Ovary (tissue), 9 donors: ENCODE data around the gene LDB2. TPM values are rescaled to one million over a fixed set of nuclear protein-coding genes. Genes with fewer than 3 reads are reported as not detected.

Source experiments
- DNase-seq, 5 donors: peaks; one replicate each; pipeline ENCODE4 v3.0.0-alpha.2; 2019 to 2020
- H3K27ac ChIP-seq, 2 donors: fragments of 200-600 bp; one replicate each; pipeline versions ENCODE4 v1.5.1 to v1.8.0; 2019 to 2022
- H3K27me3 ChIP-seq: fragments of 200-600 bp; one replicate; pipeline ENCODE4 v1.8.0; 2022
- H3K36me3 ChIP-seq: fragments of 200-600 bp; sonication (generic); one replicate; pipeline ENCODE4 v1.5.1; 2019
- H3K4me1 ChIP-seq: one replicate; pipeline ENCODE4 v1.8.1; 2013; ENCODE audit warnings: mild to moderate bottlenecking, moderate library complexity; ENCODE audit not compliant: insufficient read depth
- H3K4me3 ChIP-seq: fragments of 200-600 bp; sonication (generic); one replicate; pipeline ENCODE4 v1.5.1; 2017
- H3K9me3 ChIP-seq, 2 donors: fragments of 200-600 bp in 1 of 2; sonication (generic) in 1 of 2; one replicate each; pipeline versions ENCODE4 v1.5.1 to v1.8.1; 2013 to 2019; ENCODE audit warnings: mild to moderate bottlenecking in 1 of 2, moderate library complexity in 1 of 2
- CTCF ChIP-seq, 3 donors: fragments of 450-650 bp in 2 of 3; fragments of 200-600 bp in 1 of 3; IDR thresholded peaks; one replicate each; pipeline versions ENCODE4 v1.5.1 to v1.8.0; 2016 to 2022; ENCODE audit warnings: antibody characterized with exemption in 3 of 3, mild to moderate bottlenecking in 1 of 3
- EP300 ChIP-seq: sonication (generic); formaldehyde crosslinking; IDR thresholded peaks from one replicate; pipeline ENCODE4 v1.6.1; 2017; ENCODE audit warnings: antibody characterized with exemption
- POLR2A ChIP-seq: fragments of 450-650 bp; IDR thresholded peaks from one replicate; pipeline ENCODE4 v1.6.1; 2017; ENCODE audit warnings: antibody characterized with exemption, mild to moderate bottlenecking, moderate library complexity
- WGBS, 3 donors: extraction: QIAGEN DNeasy Blood & Tissue Kit in 1 of 3; methylation state at CpG; one replicate each; pipeline versions ENCODE4 v1.1.5 to v1.1.7; 2013 to 2017; 5-methylcytosine and 5-hydroxymethylcytosine counted together
- intact Hi-C, 4 donors: fragments of 100-400 bp; cut with DNase I; formaldehyde crosslinking; loops; one replicate each; pipeline versions ENCODE4 v1.11.0 to v1.15.1; 2022 to 2023
- polyA plus RNA-seq, 2 donors: library from polyadenylated mRNA; stranded (reverse); fragments of 200-250 nt in 1 of 2; fragments of 350-450 nt in 1 of 2; fragmentation: Illumina TruSeq in 1 of 2; extraction: RNeasy Lipid Tissue Mini Kit (QIAGEN cat#74804) in 1 of 2; gene quantifications; one replicate each; pipeline ENCODE4 v1.2.3, GENCODE V29; 2013 to 2014
- total RNA-seq, 7 donors: library from RNA; depleted of rRNA in 2 of 7; stranded (reverse); fragments of >200 nt in 2 of 7; fragmentation: NEBNext Ultra II Directional in 3 of 7; extraction: Animal tissue kit (Norgen Biotek cat#: 25700) in 3 of 7; gene quantifications; one replicate each; pipeline versions ENCODE4 v1.1.0 to v1.2.4, GENCODE V29; 2016 to 2023
- donor health status: DM: no; HTN: no; CAD: no; lungs with moderate emphysema.
- donor health status: DM: no; HTN: no; CAD: no.
- donor health status: Bipolar disorder and iron deficiency.
- donor health status: DM: yes; HTN: yes; CAD: no.
- donor health status: DM: no; HTN: no; CAD: no.
- donor health status: DM: yes; HTN: yes; CAD: no.

The LDB2 gene
- total and polyA plus RNA-seq, 9 donors, result 17.0 to 89.1 (median 27.4) TPM

GRCh38 chr4:16660656-16661055 lies 237.8 kb downstream of the LDB2 start:
- intact Hi-C loops, result no loop called here
- TF ChIP-seq CTCF (IDR thresholded peaks at IDR 0.05) (no peak), EP300 (no peak)
- H3K4me3 ChIP-seq, result no peak overlapping the region
- WGBS, 3 donors, result 97 to 99% (median 98%) methylated on average over 2 of the region's 2 CpGs
- no peak for DNase-seq
- H3K4me1 ChIP-seq, result no peaks in the 10 kb centered on the region
- H3K27me3 ChIP-seq, result no peaks in the 10 kb centered on the region
- no peaks in the 10 kb centered on the region for H3K36me3 ChIP-seq
- no peaks in the 10 kb centered on the region for H3K9me3 ChIP-seq
- H3K27ac ChIP-seq, result no peak overlapping the region

GRCh38 chr4:16659694-16660093 lies 238.8 kb downstream of the LDB2 start:
- intact Hi-C loops, result no loop called here
- Histone ChIP-seq H3K27me3 (no peaks in the 10 kb centered on the region), H3K4me3 (no peak overlapping the region), H3K27ac (no peak overlapping the region), H3K9me3 (no peaks in the 10 kb centered on the region), H3K36me3 (no peaks in the 10 kb centered on the region), H3K4me1 (no peaks in the 10 kb centered on the region)
- 91 to 95% (median 94%) methylated on average over 3 of the region's 3 CpGs for WGBS, 3 donors
- DNase-seq, result no peak
- TF ChIP-seq CTCF (IDR thresholded peaks at IDR 0.05), result no peak
- no peak for TF ChIP-seq EP300
- TF ChIP-seq POLR2A, result no peak

- no peak for TF ChIP-seq EP300
- no peak for TF ChIP-seq POLR2A
- TF ChIP-seq CTCF (IDR thresholded peaks at IDR 0.05), result no peak
- WGBS, 3 donors, result 57 to 76% (median 70%) methylated on average over 6 of the region's 6 CpGs
- Histone ChIP-seq H3K27ac (no peak overlapping the region), H3K36me3 (no peaks in the 10 kb centered on the region), H3K9me3 (no peaks in the 10 kb centered on the region), H3K27me3 (no peaks in the 10 kb centered on the region), H3K4me1 (no peaks in the 10 kb centered on the region), H3K4me3 (no peak overlapping the region)
- no peak for DNase-seq
- intact Hi-C loops, result no loop called here
These were observed 239.4 kb downstream of the LDB2 start for GRCh38 chr4:16659079-16659478.

- H3K4me1 ChIP-seq, result no peaks in the 10 kb centered on the region
- no peaks in the 10 kb centered on the region for H3K9me3 ChIP-seq
- WGBS, 3 donors, result 85 to 92% (median 89%) methylated on average over 2 of the region's 2 CpGs
- TF ChIP-seq POLR2A (no peak), EP300 (no peak), CTCF (IDR thresholded peaks at IDR 0.05) (no peak)
- H3K27me3 ChIP-seq, result no peaks in the 10 kb centered on the region
- no peak for DNase-seq
- no peak overlapping the region for H3K27ac ChIP-seq
- no peaks in the 10 kb centered on the region for H3K36me3 ChIP-seq
- intact Hi-C loops, result no loop called here
- no peak overlapping the region for H3K4me3 ChIP-seq
These were observed 240.3 kb downstream of the LDB2 start for GRCh38 chr4:16658183-16658582.

GRCh38 chr4:16655111-16655510 lies 243.3 kb downstream of the LDB2 start:
- no peaks in the 10 kb centered on the region for H3K36me3 ChIP-seq
- DNase-seq, result no peak
- H3K9me3 ChIP-seq, result no peaks in the 10 kb centered on the region
- intact Hi-C loops, result no loop called here
- H3K4me1 ChIP-seq, result no peaks in the 10 kb centered on the region
- WGBS, 3 donors, result 64 to 67% (median 67%) methylated on average over 3 of the region's 3 CpGs
- no peak overlapping the region for H3K4me3 ChIP-seq
- TF ChIP-seq POLR2A, result no peak
- no peak for TF ChIP-seq EP300
- TF ChIP-seq CTCF (IDR thresholded peaks at IDR 0.05), result no peak
- H3K27ac ChIP-seq, result no peak overlapping the region
- no peaks in the 10 kb centered on the region for H3K27me3 ChIP-seq
